GM21381 (cell line): ENCODE results near the gene MED10.

Experiments
- ATAC-seq: cut with Tn5 transposase; IDR thresholded peaks from one replicate; pipeline ENCODE4 v1.9.1; 2021; ENCODE audit warnings: mild to moderate bottlenecking, moderate library complexity; ENCODE audit not compliant: unreplicated experiment

MED10 gene, protein sequence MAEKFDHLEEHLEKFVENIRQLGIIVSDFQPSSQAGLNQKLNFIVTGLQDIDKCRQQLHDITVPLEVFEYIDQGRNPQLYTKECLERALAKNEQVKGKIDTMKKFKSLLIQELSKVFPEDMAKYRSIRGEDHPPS

DNA sequence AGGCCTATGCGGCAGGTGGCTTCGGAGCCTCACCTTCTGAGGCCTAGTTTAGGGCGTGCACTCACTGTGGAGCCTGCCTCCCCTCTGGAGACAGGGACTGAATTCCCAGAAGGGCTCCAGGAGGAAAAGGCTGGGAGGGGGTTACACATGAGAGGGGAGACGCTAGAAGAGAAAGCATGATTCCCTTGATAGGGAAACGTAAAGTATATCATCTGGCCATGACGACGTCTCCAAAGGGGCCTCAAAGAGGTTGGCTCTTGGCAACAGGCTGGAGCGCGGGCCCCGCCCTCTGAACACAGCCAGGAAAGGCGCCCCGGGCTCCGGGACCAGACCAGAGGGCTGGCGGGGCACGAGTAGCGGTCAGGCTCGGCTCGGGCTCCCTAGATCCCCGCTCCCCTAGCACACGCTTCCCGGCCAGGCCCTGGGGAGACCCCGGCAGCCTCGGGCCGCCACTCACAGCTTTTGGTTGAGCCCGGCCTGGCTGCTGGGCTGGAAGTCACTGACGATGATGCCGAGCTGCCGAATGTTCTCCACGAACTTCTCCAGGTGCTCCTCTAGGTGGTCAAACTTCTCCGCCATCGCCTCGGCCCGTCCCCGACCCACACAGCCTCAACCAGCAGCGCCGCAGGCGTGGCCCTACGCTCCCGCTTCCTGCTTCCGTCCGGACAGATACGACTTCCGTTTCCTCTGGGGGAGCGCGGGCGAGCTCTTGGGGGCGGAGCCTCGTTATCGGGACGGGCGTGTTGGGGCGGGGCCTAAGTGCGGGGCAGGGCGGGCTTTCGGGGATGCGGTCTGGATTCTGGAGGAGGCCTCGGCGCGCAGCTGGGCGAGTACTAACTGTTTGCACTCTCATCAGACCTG is at the start of gene MED10:
Gene MED10 (minus strand): TSS at position 643 of the 861 bp plus-strand sequence. CDS start 64 bp downstream, at position 579.
- peak; percentile 98 for ATAC-seq

DNA sequence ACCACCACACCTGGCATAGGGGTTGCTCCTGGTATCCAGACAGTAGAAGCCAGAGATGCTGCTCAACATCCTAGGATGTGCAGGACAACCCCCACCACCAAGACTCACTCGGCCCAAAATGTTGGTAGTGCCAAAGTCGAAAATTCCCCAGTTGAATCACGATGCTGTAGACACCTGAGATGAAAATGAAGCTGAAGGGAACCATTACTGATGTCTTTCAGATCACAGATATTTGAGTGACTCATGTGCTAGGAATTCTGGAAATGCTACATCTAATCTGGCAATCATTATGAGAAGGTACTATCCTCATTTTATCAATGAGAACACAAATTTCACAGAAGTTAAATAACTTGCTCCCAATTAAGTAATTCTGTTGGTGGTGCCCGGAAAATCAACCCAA is 49.3 kb upstream of the MED10 start:
- ATAC-seq, result no peak

DNA sequence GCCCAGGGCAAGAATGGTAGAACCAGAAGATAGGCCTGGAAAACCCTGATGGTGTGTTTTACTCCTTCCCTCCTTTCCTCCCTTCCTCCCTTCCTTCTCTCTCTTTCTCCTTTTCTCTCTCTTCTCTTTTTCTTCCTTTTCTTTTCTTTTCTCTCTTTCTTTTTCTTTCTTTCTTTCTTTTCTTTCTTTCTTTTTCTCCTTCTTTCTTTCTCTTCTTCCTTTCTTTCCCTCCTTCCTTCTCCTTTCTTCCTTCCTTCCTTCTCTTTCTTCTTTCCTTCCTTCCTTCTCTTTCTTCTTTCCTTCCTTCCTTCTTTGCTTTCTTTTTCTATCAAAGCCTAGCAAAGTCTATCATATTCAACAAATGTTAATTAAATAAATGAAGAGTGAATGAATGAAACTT is 46.4 kb upstream of the MED10 start:
- ATAC-seq, result no peak

DNA sequence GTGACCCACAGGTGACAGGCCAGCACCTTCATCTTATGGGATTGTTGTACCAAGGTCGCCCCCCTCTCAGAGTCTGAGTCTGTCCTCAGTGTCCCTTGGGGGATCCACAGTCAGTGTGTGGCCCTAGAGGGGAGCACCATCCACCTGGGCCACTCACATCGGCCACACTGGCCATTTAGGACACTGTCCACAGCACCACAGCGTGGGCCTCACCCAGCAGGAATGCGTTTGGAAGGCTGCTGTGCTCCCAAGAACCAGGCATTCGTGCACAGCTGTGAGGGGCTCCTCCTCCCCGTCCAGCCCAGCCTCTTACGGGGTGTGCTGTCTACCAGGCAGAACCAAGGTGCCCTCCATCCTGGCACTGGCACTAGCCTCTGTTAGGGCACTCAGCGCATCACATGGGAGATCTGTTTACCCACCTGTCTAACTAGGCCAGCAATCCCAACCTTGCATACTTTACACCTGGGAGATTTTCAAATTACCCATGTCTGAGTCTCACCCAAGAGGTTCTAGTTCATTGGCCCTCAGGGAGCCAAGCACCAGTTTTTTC is 45.8 kb upstream of the MED10 start:
- no peak for ATAC-seq

DNA sequence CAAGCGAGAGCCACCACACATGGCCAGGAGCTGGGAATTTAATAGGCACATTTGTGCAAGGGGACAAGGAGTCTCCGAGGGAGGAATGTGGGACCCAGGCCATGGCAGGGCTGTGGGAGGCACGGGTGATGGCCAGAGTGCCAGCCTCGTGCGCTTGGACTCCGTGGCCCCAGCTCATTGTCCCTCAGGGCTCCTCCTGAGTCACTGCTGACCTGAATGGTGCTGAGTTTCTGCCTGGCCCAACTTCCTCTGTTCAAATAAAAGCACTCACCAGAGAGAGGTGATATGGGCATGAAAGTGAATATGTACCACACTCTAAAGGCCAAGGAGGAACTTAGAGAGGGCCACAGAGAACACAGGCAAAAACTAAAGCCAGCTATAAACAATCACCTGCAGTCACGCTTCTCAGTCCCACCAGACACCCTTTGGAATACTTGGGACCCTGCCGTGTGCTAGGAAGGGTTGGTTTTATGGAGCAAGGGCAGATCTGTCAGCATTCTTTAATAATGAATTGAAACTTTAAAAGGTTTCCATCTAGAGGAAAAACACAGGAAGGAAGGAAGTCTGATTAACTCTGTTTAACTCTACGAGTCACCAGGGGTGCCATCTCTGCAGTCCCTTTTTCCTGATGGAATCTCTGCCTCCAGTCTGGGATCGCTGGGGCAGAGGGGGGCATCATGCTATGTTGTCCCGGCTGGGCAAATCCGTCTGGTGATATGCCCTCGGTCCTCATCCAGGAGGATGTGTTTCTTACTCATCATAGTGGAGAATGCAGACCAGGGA is 45.2 kb upstream of the MED10 start:
- ATAC-seq, result no peak

DNA sequence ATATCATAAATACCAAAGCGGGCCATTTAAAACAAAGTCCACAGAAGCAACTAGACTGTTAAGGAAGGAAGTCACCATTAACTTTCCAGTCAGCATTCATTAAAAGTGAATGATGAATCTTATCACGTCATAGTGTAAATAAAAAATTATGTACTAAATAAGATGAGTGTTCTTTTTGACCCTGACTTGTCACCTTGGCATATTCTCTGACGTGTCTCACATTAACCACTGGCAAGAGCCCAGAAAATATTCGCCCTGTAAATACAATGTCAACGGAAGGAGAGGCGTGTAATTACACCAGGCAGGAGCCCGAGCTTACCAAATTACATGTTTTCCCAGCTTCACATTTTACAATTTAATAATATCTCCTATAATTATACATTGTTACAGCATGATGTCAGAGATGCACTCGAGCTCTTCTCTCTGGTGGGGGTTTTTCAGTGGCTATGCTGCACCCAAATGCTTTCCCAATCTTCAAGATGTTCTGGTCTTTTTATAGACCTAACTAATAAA is 41.0 kb upstream of the MED10 start:
- ATAC-seq, result no peak

DNA sequence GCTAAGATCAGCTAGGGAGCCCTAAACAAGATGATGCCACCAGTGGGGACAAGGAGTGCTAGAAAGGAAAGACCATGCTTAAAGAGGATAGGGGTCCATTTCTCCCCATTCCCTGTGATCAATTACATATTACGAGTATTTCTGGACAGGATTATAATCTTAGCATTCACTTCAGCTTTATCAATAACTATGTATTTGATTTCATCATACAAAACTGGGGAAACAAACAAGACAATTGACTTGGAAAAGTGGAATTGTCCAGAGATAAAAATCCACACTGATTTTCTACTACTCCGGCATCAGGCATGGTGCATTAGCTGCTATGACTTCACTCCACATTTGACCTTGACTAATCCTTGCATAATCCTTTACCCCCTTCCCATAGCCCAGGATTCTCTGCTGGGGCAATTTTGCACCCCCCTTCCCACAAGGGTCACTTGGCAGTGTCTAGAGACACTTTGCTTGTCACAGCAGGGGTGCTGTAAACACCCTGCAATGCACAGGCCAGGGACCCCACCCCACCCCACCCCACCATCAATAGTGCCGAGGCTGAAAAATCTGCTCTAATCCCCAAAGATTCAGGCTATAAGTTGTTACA is 40.4 kb upstream of the MED10 start:
- no peak for ATAC-seq

DNA sequence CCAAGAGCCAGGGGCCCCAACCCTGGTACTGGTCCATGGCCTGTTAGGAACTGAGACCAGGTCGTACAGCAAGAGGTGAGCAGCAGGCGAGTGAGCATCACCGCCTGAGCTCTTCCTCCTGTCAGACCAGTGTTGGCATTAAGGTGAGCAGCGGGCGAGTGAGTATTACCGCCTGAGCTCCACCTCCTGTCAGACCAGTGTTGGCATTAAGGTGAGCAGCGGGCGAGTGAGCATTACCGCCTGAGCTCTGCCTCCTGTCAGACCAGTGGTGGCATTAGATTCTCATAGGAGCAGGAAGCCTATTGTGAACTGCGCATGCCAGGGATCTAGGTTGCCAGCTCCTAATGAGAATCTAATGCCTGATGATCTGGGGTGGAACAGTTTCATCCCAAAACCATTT is 39.3 kb upstream of the MED10 start:
- ATAC-seq, result no peak

DNA sequence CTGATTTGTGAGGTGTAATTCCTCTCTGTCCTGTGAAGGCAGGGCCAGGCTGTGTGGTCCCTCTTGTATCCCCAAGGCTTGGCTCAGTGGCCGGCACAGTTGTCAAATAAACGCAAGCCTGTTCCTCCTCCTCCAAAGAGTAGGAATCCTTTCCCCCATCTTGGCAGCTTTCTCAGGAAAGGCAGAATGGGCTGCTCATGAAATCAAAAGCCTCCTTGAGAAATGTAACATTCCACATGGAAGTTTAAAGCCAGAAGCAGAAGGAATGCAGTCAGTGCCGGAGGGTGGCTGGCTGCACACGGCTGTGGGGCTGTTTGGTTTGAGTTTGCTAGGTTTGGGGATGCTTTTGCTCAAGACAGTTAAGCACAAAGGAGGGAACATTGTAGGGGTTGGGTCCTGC is 34.5 kb upstream of the MED10 start:
- no peak for ATAC-seq

DNA sequence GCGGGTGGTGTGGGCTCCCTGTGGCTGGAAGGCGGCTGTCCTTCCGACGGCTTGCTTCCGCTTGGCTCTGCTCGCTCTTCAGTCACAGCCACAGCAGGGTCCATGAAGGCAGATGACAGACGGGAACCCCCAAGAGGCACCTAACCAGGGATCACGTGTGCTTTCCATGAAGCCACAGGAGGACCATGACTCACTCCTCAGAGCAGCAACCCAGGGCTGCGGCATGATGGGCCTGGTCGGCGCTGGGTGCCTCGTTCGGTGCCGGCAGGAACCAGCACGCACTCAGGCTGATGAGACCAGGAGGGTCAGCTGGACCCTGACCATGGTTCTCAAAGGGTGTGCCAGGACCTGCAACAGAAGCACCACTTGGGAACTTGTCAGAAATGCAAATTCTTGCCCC is 32.8 kb upstream of the MED10 start:
- no peak for ATAC-seq

DNA sequence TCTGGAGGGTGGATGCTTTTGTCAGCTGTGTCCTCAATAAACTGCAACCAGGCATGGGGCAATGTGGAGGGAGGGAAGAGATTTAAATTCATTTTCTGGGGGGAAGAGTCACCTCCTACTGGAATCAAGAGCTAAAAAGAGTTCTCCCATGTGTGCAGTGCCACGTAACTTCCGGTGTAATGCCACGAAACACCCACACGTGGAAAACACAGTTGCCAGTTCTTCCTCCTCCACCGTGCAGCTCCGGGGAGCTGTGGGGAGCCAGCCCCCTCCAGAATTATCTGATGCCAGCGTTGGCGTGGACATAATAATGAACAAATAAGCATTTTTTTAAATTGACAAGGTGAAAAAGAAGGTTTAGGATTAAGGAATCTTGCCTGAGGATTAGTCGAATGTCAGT is 32.1 kb upstream of the MED10 start:
- ATAC-seq, result no peak

DNA sequence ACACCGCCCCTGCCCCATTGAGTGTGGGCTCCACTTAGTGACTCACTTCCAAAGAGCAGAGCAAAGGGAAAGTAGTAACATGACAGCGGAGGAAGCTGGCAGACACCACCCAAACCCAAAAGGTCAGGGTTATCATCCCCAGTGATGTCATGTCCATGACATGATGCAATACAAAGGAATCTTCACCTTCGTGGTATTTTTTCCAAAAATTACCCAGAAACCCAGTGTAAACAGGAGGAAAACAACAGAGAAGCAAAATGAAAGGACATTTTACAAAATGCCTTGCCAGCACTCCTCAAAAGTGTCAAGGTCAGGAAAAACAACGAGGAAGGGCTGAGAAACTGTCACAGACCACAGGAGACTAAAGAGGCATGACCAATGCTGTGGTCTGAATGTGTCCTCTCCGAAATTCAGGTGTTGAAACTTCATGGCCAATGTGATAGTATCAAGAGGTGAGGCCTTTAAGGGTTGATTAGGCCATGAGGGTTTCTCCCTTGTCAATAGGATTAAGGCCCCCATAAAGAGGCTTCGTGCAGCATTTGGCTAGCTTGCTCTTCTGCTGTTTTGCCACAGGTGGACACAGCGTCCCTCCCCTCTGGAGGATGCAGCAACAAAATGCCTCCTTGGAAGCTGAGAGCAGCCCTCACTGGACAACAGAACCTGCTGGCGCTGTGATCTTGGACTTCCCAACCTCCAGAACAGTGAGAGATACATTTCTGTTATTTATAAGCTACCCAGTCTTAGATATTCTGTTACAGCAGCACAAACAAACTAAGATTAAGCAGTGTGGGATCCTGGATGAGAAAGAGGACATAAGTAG is 30.5 kb upstream of the MED10 start:
- ATAC-seq, result no peak

DNA sequence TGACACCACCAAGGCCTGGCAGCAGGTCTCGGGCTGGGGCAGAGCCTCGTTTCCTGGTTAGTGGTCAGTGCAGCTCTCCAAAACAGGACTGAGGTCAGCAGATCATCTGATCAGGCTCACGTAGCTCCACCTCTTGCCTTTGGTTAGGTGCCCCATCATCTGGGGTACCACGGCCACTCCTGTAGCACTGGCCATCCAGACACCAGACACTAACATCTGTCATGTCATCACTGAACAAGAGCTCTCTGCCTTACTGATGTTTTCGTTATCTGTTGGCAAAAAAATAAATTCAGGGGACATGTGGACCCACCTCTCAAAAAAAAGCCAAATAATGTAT is 29.9 kb upstream of the MED10 start:
- ATAC-seq, result no peak

DNA sequence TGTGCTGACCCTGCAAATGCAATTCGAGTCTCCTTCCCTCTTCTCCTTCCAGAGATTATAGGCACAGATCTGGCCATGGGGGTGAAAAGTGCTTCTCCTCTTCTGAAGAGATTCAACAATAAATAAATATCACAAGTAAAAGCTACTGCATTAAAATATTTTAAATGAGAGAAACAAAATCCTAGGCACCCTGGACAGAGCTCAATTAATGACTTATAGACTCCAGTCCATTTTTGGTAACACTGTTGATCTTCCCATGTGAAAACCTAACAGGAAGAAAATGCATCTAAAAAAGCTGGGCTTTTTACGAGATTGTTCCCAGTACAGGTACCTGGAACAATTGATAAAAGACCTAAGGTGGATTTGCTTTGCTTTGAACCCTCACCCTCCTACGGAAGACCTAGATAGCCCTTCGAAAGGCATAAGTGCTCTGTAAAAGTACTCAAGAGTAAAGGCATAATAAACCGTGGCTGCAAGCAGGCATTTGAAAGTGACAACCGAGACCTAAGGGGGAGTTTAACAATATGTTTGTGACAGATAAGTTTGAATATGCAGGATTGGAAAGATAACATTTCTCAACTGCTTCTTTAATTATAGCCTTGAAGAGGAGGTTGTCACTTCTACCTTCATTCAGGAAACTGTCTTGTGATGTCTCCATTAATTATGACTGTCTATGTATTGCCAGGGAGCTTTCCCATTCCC is 29.4 kb upstream of the MED10 start:
- ATAC-seq, result no peak

DNA sequence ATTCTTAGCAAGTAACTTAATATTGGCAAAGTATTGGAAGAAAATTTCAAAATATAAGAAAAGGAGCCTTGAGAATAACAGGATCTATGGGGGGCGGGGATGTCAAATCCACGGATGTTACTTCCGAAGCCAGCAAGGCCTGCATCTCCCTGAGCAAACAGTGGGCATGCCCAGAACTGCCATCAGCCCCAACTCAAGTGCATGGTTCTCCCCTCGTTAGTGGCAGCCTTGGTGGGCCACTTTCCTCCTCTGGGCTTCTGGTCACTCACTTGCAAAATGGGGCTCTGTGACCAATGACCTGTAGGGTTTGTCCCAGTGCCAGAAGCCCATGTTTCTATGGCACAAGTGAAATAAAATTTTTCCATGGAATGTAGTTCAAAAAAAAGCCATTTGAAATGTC is 27.2 kb upstream of the MED10 start:
- ATAC-seq, result no peak

DNA sequence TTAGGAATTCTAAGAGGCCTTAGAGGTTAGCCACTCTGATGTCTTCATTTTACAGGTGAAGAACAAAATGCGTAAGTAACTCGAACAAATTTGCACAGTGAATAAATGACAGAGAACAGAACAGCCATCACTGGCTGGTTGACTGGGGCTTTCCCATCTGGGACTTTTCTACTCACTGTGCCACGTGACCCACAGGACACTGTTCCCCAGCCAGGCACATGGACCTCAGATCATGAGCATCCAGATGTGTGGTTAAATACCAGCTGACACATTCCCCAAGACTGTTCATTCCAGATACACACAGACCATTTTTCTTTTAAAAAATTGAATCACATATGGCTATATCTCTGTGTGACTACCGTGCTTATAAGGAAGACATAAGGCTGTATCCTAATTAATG is 25.8 kb upstream of the MED10 start:
- ATAC-seq, result no peak

DNA sequence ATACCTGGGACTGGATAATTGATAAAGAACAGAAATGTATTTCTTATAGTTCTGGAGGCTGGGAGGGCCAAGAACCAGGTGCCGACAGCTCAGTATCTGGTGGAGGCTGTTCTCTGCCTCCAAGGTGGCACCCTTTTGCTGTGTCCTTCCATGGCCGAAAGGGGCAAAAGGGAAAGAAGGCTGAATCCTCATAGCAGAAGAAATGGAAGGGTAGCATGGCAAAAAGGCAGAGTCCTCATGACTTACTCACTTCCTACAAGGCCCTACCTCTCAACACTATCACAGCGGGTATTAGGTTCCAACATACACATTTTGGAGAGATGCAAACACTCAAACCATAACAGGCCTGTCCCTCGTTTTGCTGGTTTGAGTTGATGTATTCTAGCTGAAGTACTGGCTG is 25.1 kb upstream of the MED10 start:
- no peak for ATAC-seq

DNA sequence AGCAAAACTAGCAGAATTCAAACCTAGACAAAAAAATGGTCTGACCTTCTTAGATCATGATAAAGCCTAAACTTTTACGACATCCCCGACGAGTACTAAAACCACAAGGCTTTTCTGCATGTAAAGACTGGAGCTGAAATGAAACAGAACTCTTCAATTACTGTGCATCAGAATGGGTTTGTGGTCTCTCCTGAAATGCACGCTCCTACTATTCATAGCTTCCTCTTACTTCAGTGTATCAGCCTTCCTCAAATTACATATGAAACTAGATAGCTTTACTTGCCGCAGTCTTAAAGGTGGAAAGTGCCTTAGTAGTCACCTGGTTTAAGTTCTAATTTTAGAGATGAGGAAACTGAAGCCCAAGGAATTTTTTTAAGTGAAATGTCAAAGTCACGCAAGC is 24.6 kb upstream of the MED10 start:
- ATAC-seq, result no peak

DNA sequence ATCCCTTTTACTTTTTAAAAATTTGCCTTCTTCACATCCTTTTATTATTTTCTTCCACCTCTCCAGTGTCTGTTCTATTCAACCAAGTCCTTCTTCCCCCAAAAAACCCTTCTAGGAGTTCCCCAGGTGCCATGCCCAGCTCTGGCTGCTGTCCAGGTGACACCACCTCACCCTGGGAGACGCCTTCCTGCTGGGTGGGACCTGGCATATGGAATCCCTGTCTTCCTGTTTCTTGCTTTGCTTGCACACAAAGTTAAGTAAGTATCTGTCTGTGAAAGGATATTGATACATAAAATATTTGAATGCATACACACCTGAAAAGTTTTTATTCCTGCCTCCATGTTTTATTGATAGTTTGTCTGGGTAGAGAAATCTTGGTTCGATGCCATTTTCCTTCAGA is 23.1 kb upstream of the MED10 start:
- ATAC-seq, result no peak
